NCI-H1048 (cell line): ENCODE data around the gene ZCCHC10.
A peak's percentile ranks its signal among the peaks of the same experiment; 100 is the strongest.
"Not testable (repeated sequence)": the region's sequence is repeated elsewhere in the genome, so short reads cannot be mapped to it uniquely, and the experiment has no call there.

ENCODE experiments used
- DNase-seq: peaks from one replicate; lab custom pipeline; 2025; lab: John Stamatoyannopoulos, UW

The ZCCHC10 gene

GRCh38 chr5:132976852-132977251, 49.5 kb downstream of the ZCCHC10 start:
- no peak for DNase-seq

GRCh38 chr5:132972436-132972828, 53.9 kb downstream of the ZCCHC10 start:
- not testable (repeated sequence) for DNase-seq

GRCh38 chr5:132971483-132972435, 54.6 kb downstream of the ZCCHC10 start:
- no peak for DNase-seq

- DNase-seq, result no peak
These were observed 61.2 kb downstream of the ZCCHC10 start for GRCh38 chr5:132965120-132965519.

- DNase-seq, result peak; percentile 84
These were observed 62.9 kb downstream of the ZCCHC10 start, which contains the start of gene AFF4 for GRCh38 chr5:132963171-132964104. Gene AFF4 (minus strand): TSS chr5:132963634. CDS start chr5:132937189, 26,445 bp downstream.

GRCh38 chr5:132962429-132963021, 63.8 kb downstream of the ZCCHC10 start:
- no peak for DNase-seq

- DNase-seq, result no peak
These were observed 64.5 kb downstream of the ZCCHC10 start for GRCh38 chr5:132961887-132962286.

GRCh38 chr5:132961123-132961815, 65.1 kb downstream of the ZCCHC10 start:
- DNase-seq, result not testable (repeated sequence)

- DNase-seq, result not testable (repeated sequence)
These were observed 70.1 kb downstream of the ZCCHC10 start for GRCh38 chr5:132956166-132956799.

- DNase-seq, result no peak
These were observed 72.6 kb downstream of the ZCCHC10 start for GRCh38 chr5:132953710-132954109.

- no peak for DNase-seq
These were observed 73.5 kb downstream of the ZCCHC10 start for GRCh38 chr5:132952829-132953228.

GRCh38 chr5:132951897-132952296, 74.5 kb downstream of the ZCCHC10 start:
- no peak for DNase-seq

- no peak for DNase-seq
These were observed 77.2 kb downstream of the ZCCHC10 start for GRCh38 chr5:132949136-132949535.

- no peak for DNase-seq
These were observed 78.7 kb downstream of the ZCCHC10 start for GRCh38 chr5:132947671-132948070.
